CD14-positive monocyte (primary cell): ENCODE results near the gene DNAAF5. TPM values are rescaled to one million over a fixed set of nuclear protein-coding genes. Genes with fewer than 3 reads are reported as not detected.

Source experiments
- DNase-seq, 3 donors: peaks; one replicate each; pipeline ENCODE4 v3.0.0-alpha.2; 2011 to 2022
- H2AFZ ChIP-seq: 2 replicates; pipeline ENCODE4 v1.6.0; 2012; ENCODE audit warnings: mild to moderate bottlenecking, low read depth, low read length, inconsistent platforms; ENCODE audit not compliant: insufficient read depth, poor library complexity, severe bottlenecking
- H3K27ac ChIP-seq, 2 donors: 1 replicate in 1 of 2; 2 replicates in 1 of 2; pipeline ENCODE4 v1.5.1; 2012 to 2013; ENCODE audit warnings: low read length in 2 of 2, control low read depth in 1 of 2, inconsistent platforms in 1 of 2, low read depth in 1 of 2, mild to moderate bottlenecking in 1 of 2
- H3K27me3 ChIP-seq, 2 donors: one replicate each; pipeline versions ENCODE4 v1.6.0 to v1.6.1; 2011 to 2013; ENCODE audit warnings: low read length in 2 of 2; ENCODE audit not compliant: control insufficient read depth in 2 of 2, insufficient read depth in 2 of 2
- H3K36me3 ChIP-seq, 2 donors: replicated peaks in 1 of 2; 1 replicate in 1 of 2; 2 replicates in 1 of 2; pipeline versions ENCODE4 v1.5.1 to v1.6.1; 2012 to 2013; ENCODE audit warnings: low read length in 2 of 2, control low read depth in 1 of 2, inconsistent platforms in 1 of 2, mild to moderate bottlenecking in 1 of 2; ENCODE audit not compliant: insufficient read depth in 2 of 2, control insufficient read depth in 1 of 2
- H3K4me1 ChIP-seq, 2 donors: 1 replicate in 1 of 2; 2 replicates in 1 of 2; pipeline versions ENCODE4 v1.5.1 to v1.6.1; 2012 to 2013; ENCODE audit warnings: low read length in 2 of 2, control low read depth in 1 of 2, inconsistent platforms in 1 of 2, mild to moderate bottlenecking in 1 of 2, moderate library complexity in 1 of 2; ENCODE audit not compliant: insufficient read depth in 2 of 2, control insufficient read depth in 1 of 2
- H3K4me2 ChIP-seq: replicated peaks from 2 replicates; pipeline ENCODE3; 2012; ENCODE audit warnings: low read length, moderate library complexity, mild to moderate bottlenecking; ENCODE audit not compliant: poor library complexity, severe bottlenecking; ENCODE audit errors: extremely low read depth
- H3K4me3 ChIP-seq, 3 experiments: fragments of 200-600 bp in 1 of 3; sonication (generic) in 1 of 3; replicated peaks in 1 of 3; 1 replicate in 2 of 3; 2 replicates in 1 of 3; pipeline ENCODE4 v1.5.1; 2011 to 2013; ENCODE audit warnings: low read length in 3 of 3, mild to moderate bottlenecking in 3 of 3, control low read depth in 2 of 3, low read depth in 2 of 3, inconsistent platforms in 1 of 3, moderate library complexity in 1 of 3
- H3K79me2 ChIP-seq: 2 replicates; pipeline ENCODE4 v1.6.0; 2012; ENCODE audit warnings: mild to moderate bottlenecking, control low read depth, inconsistent platforms, low read length, moderate library complexity; ENCODE audit not compliant: insufficient read depth
- H3K9ac ChIP-seq: 2 replicates; pipeline ENCODE4 v1.6.0; 2017; ENCODE audit warnings: low read length, mild to moderate bottlenecking; ENCODE audit not compliant: insufficient read depth, poor library complexity, severe bottlenecking
- H3K9me3 ChIP-seq, 2 donors: replicated peaks in 1 of 2; 1 replicate in 1 of 2; 2 replicates in 1 of 2; pipeline versions ENCODE4 v1.5.1 to v1.6.1; 2012 to 2013; ENCODE audit warnings: low read length in 2 of 2, control low read depth in 1 of 2; ENCODE audit not compliant: control insufficient read depth in 1 of 2, insufficient read depth in 1 of 2
- H4K20me1 ChIP-seq: 2 replicates; pipeline ENCODE4 v1.6.0; 2012; ENCODE audit warnings: mild to moderate bottlenecking, low read length, control low read depth, moderate library complexity; ENCODE audit not compliant: insufficient read depth
- H3K27ac Mint-ChIP-seq, 7 donors: one replicate each; pipeline ENCODE4 v1.8.0; 2020; ENCODE audit warnings: mild to moderate bottlenecking in 7 of 7, mixed read lengths in 7 of 7, moderate library complexity in 6 of 7, inconsistent platforms in 2 of 7
- H3K27me3 Mint-ChIP-seq, 3 donors: one replicate each; pipeline ENCODE4 v1.8.0; 2021 to 2022; ENCODE audit warnings: low read depth in 3 of 3, mild to moderate bottlenecking in 3 of 3, mixed read lengths in 3 of 3, moderate library complexity in 3 of 3, inconsistent platforms in 1 of 3
- H3K36me3 Mint-ChIP-seq, 2 donors: one replicate each; pipeline ENCODE4 v1.8.0; 2020; ENCODE audit warnings: mixed read lengths in 2 of 2, inconsistent platforms in 1 of 2, mild to moderate bottlenecking in 1 of 2
- H3K4me1 Mint-ChIP-seq: one replicate; pipeline ENCODE4 v1.8.0; 2020; ENCODE audit warnings: mild to moderate bottlenecking, mixed read lengths
- H3K4me3 Mint-ChIP-seq, 2 donors: one replicate each; pipeline ENCODE4 v1.8.0; 2020; ENCODE audit warnings: mild to moderate bottlenecking in 2 of 2, mixed read lengths in 2 of 2, moderate library complexity in 1 of 2
- H3K9me3 Mint-ChIP-seq, 7 donors: one replicate each; pipeline ENCODE4 v1.8.0; 2020 to 2022; ENCODE audit warnings: mixed read lengths in 7 of 7, mild to moderate bottlenecking in 6 of 7, moderate library complexity in 6 of 7, inconsistent platforms in 2 of 7
- WGBS: methylation state at CpG from one replicate; pipeline ENCODE4 v1.1.5; 2013; ENCODE audit warnings: missing lambda C conversion rate; ENCODE audit not compliant: insufficient coverage; 5-methylcytosine and 5-hydroxymethylcytosine counted together
- intact Hi-C, 2 donors: fragments of 100-400 bp; cut with micrococcal nuclease; formaldehyde crosslinking; loops; one replicate each; pipeline versions ENCODE4 v1.15.0 to v1.15.1; 2023
- polyA plus RNA-seq, 3 donors: library from polyadenylated mRNA; depleted of rRNA in 1 of 3; unstranded in 2 of 3; stranded (reverse) in 1 of 3; fragments of 300-500 nt in 2 of 3; fragments of >200 nt in 1 of 3; fragmentation: Illumina TruSeq in 2 of 3; gene quantifications; 1 replicate in 2 of 3; 2 replicates in 1 of 3; pipeline ENCODE4 v1.2.3, GENCODE V29; 2012 to 2021
- TF ChIP-seq, protein P1 (sequence below): fragments of 200-600 bp; IDR thresholded peaks from one replicate; pipeline ENCODE4 v1.8.0; 2022; ENCODE audit warnings: antibody characterized with exemption, mild to moderate bottlenecking

Gene DNAAF5
- polyA plus RNA-seq, 3 donors = 1.2 to 9.6 (median 2.0) TPM

- Mint-ChIP-seq H3K27ac (no peak overlapping the region), H3K9me3 (peaks cover 0 to 7% (median 2%) of the 10 kb centered on the region in 7 donors), H3K4me3 (no peak overlapping the region), H3K36me3 (peaks cover 13 to 24% of the 10 kb centered on the region in 2 donors), H3K27me3 (peaks cover 0 to 2% (median 2%) of the 10 kb centered on the region in 3 donors), H3K4me1 (peaks cover 6% of the 10 kb centered on the region)
- intact Hi-C loops = no loop called here
- no peak overlapping the region for H3K4me2 ChIP-seq
- H2AFZ ChIP-seq = no peak overlapping the region
- H3K27ac ChIP-seq = no peak overlapping the region
- WGBS = 100% methylated on average over 1 of the region's 3 CpGs
- no peaks in the 10 kb centered on the region for H3K27me3 ChIP-seq
- no peak overlapping the region for H3K4me3 ChIP-seq
- no peaks in the 10 kb centered on the region for H4K20me1 ChIP-seq
- TF ChIP-seq, protein P1, sequence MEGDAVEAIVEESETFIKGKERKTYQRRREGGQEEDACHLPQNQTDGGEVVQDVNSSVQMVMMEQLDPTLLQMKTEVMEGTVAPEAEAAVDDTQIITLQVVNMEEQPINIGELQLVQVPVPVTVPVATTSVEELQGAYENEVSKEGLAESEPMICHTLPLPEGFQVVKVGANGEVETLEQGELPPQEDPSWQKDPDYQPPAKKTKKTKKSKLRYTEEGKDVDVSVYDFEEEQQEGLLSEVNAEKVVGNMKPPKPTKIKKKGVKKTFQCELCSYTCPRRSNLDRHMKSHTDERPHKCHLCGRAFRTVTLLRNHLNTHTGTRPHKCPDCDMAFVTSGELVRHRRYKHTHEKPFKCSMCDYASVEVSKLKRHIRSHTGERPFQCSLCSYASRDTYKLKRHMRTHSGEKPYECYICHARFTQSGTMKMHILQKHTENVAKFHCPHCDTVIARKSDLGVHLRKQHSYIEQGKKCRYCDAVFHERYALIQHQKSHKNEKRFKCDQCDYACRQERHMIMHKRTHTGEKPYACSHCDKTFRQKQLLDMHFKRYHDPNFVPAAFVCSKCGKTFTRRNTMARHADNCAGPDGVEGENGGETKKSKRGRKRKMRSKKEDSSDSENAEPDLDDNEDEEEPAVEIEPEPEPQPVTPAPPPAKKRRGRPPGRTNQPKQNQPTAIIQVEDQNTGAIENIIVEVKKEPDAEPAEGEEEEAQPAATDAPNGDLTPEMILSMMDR = no peak
- H3K9me3 ChIP-seq = peaks cover 15 to 16% of the 10 kb centered on the region in 2 donors
- H3K4me1 ChIP-seq = peaks cover 5% of the 10 kb centered on the region in 2 donors
- no peak for DNase-seq
- H3K9ac ChIP-seq = no peak overlapping the region
- peaks cover 13 to 48% of the 10 kb centered on the region in 2 donors for H3K36me3 ChIP-seq
- peaks cover 4% of the 10 kb centered on the region for H3K79me2 ChIP-seq
Observed at GRCh38 chr7:732556-732955, 6.1 kb downstream of the DNAAF5 start.

DNA sequence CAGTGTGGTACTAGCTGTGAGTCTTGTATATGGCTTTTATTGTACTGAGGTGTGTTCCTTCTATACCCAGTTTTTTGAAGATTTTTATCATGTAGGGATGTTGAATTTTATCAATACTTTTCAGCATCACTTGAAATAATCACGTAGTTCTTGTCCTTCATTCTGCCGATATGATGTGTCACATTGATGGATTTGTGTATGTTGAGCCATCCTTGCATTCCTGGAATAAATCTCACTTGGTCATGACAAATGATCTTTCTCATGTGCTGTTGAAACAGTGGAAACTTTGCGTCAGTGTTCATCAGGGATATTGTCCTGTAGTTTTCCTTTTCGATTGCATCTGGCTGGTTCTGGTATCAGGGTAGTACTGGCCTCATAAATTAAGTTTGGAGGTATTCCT lies 7.7 kb downstream of the DNAAF5 start:
- H3K9ac ChIP-seq = no peak overlapping the region
- no peak overlapping the region for H3K4me3 ChIP-seq
- peaks cover 13 to 48% of the 10 kb centered on the region in 2 donors for H3K36me3 ChIP-seq
- no peak overlapping the region for H3K27ac Mint-ChIP-seq
- intact Hi-C loops = no loop called here
- H3K9me3 Mint-ChIP-seq = peaks cover 0 to 7% (median 2%) of the 10 kb centered on the region in 7 donors
- no peaks in the 10 kb centered on the region for H3K4me1 ChIP-seq
- H3K27me3 Mint-ChIP-seq = no peaks in the 10 kb centered on the region
- H3K4me1 Mint-ChIP-seq = no peaks in the 10 kb centered on the region
- H4K20me1 ChIP-seq = no peaks in the 10 kb centered on the region
- no peak overlapping the region for H3K27ac ChIP-seq
- no peaks in the 10 kb centered on the region for H3K27me3 ChIP-seq
- H3K4me2 ChIP-seq = no peak overlapping the region
- no peak overlapping the region for H2AFZ ChIP-seq
- TF ChIP-seq, protein P1 = no peak
- DNase-seq = no peak
- peaks cover 4% of the 10 kb centered on the region for H3K79me2 ChIP-seq
- H3K4me3 Mint-ChIP-seq = no peak overlapping the region
- H3K9me3 ChIP-seq = peaks cover 15 to 16% of the 10 kb centered on the region in 2 donors
- WGBS = 100% methylated on average over 3 of the region's 4 CpGs
- H3K36me3 Mint-ChIP-seq = peaks cover 20 to 29% of the 10 kb centered on the region in 2 donors
